ENCODE data around the gene FHOD3. TPM values are rescaled to one million over a fixed set of nuclear protein-coding genes. Genes with fewer than 3 reads are reported as not detected.

FHOD3 gene
- total and polyA plus RNA-seq, 2 of the 8 experiments (the other 6 are each of a cell fraction or from before 2014, with no cell fraction given) = 9.7 to 10.5 TPM

DNA sequence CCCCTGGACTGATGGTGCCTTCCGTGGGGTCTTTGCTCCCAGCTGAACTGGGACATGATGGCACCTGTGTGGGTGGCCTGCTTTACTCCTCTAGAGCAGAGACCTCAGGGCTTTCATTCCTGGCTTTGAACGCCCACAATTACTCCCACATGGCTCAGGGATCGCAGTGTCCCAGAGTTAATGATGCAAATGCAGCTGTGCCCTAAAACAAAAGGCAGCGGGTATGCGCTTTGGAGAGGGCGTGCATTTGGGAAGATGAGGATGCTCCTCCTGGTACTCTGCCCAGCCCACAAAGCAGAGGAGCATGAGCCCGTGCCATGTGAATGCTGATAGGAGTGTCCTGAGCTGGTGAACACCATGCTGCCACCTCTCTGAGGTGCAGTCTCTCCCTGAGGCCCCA lies 173.4 kb downstream of the FHOD3 start (continued):
- TF ChIP-seq FOSL1 (IDR thresholded peaks at IDR 0.05; ENCODE audit: insufficient read depth, low read depth, low read length) (no peak), SAP30 (IDR thresholded peaks at IDR 0.05; ENCODE audit: insufficient read depth, insufficient replicate concordance, low read length) (no peak), RAD21 (IDR thresholded peaks at IDR 0.05 in 1 of 2, conservative IDR thresholded peaks at IDR 0.05 in 1 of 2; ENCODE audit: low read depth in 2 of 2, low read length in 2 of 2) (no peak), NRF1 (IDR thresholded peaks at IDR 0.05; ENCODE audit: low read depth, low read length) (no peak), PHF8 (conservative IDR thresholded peaks at IDR 0.05; ENCODE audit: low read depth, low read length) (no peak), CREB1 (IDR thresholded peaks at IDR 0.05) (no peak), TBP (IDR thresholded peaks at IDR 0.05; ENCODE audit: low read depth, low read length) (no peak), YY1 (IDR thresholded peaks at IDR 0.05; ENCODE audit: low read depth, low read length) (no peak)
- TF ChIP-seq, protein P1, sequence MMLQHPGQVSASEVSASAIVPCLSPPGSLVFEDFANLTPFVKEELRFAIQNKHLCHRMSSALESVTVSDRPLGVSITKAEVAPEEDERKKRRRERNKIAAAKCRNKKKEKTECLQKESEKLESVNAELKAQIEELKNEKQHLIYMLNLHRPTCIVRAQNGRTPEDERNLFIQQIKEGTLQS (IDR thresholded peaks at IDR 0.05; ENCODE audit: insufficient read depth, low read depth, low read length) = no peak
